WI38 (cell line): ENCODE results near the gene CD3E.

Experiments
- H3K4me3 ChIP-seq: 2 replicates; pipeline ENCODE4 v1.5.1; 2011; ENCODE audit warnings: low read depth, mild to moderate bottlenecking, control low read depth, low read length
- CTCF ChIP-seq: IDR thresholded peaks from 2 replicates; pipeline ENCODE4 v1.5.1; 2012; ENCODE audit warnings: low read depth, mild to moderate bottlenecking, control low read depth, low read length

The CD3E gene

DNA sequence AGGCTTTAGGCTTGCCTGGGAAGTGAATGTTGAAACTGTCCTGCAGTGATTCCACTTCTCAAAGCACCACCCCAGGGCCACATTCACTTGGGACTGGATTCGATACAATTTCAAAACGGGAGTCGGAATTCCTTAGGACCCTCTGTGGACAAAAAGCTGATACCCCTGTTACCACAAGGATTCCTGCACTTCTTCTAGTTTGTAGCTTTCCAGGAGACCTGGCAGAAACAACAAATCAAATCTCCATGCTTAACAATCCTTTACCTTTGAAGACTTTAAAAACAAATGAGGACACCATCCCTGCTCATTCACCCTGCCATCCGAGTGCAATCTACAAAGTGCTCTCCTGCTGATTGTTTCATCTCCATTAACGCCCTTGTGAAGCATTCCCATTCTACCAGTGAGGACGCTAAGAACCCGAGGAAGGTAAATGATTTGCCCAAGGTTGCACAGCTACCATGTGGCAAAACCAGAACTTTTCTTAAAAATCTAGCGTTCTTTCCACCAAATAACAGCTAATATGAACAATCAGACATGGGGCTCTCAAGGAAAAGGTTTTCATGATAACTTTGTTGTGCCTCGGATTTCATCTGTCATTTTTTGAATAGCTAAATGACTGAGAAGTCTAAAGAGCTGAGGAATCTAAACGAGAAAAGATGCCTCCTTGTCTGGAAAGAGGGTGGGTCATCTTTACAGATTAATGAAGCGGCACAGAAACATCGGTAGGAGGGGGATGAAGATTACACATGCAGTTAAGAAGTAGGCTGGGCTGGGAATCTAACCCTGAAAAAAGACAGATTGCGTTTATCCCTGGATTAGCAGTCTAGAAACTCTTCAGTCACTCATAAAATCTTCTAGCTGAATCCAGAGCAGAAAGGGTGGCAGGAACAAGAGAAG is 39.7 kb upstream of the CD3E start:
- TF ChIP-seq CTCF, result no peak
- H3K4me3 ChIP-seq, result no peak overlapping the region

DNA sequence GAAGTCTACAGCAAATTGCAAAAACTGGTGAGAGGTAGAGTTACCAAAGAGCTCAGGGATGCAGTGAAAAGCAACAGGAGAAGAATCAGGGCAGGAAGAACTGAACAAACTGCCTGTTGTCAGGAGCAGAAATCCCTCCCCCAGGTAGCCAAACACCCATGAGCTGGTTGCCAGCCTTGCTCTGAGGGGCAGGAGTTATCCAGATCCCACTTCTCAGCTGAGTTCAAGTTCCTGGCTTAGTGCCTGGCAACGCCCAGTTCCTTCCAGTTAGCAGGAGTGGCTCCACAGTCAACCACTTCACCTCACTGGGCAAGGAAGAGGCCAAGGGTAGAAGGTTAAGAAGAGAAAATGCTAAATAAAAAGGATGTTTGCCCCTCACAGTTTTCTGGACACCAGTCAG is 38.6 kb upstream of the CD3E start:
- no peak for TF ChIP-seq CTCF
- no peak overlapping the region for H3K4me3 ChIP-seq

DNA sequence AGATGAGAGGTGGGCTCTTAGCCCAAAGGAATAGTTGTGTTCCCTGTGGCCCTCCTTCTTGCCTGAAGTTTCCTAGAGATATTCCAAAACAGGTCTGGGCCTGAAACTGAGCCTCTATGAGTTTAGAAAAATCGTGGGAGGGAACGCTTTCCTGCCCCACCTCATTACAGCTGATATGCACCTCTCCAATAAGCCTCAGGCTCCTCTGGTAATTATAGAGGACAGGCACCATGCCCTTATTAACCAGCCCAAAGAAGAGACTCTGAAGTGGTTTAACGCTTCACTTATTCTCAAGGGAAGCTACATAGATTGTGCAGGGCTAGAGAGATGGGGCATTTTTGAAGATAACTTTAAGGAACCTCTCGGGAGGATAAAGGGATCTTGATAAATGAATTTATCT is 37.0 kb upstream of the CD3E start:
- TF ChIP-seq CTCF, result no peak
- H3K4me3 ChIP-seq, result no peak overlapping the region

GRCh38 chr11:118272001-118272400 is 32.5 kb upstream of the CD3E start:
- TF ChIP-seq CTCF, result no peak
- H3K4me3 ChIP-seq, result no peak overlapping the region

- no peak for TF ChIP-seq CTCF
- H3K4me3 ChIP-seq, result no peak overlapping the region
Observed at GRCh38 chr11:118274186-118274585, 30.3 kb upstream of the CD3E start.

GRCh38 chr11:118275176-118275575 is 29.4 kb upstream of the CD3E start:
- TF ChIP-seq CTCF, result no peak
- no peak overlapping the region for H3K4me3 ChIP-seq

DNA sequence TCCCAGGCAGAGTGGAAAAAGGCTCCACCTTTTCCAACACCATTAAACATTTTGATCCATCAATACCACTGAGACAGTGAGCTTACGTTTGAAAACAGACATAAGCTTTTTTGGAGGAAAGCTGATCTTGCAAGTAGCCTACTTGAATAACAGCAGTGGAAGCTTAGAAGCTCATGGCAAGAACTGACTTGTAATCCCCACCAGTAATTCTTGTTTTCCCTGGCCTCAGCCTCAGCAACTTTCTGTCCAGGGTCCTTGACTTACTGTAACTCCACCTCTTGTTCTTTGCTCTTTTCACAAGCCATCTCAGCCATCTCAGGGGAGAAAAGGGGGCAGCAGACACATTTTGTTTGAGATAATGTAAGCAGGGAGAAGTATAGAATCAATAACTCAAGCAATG is 28.1 kb upstream of the CD3E start:
- no peak for TF ChIP-seq CTCF
- no peak overlapping the region for H3K4me3 ChIP-seq
